ENCODE results near the gene SNX1.

SNX1 gene

GRCh38 chr15:64138331-64138941 is 42.7 kb downstream of the SNX1 start:
- Histone ChIP-seq H3K4me3 (ENCODE audit: low read depth, low read length) (no peak overlapping the region), H3K9me3 (ENCODE audit: control insufficient read depth, insufficient read depth, low read depth, low read length) (no peaks in the 10 kb centered on the region), H3K27ac (ENCODE audit: low read depth, low read length) (no peak overlapping the region), H3K36me3 (ENCODE audit: control insufficient read depth, insufficient read depth, low read length) (peaks cover 46% of the 10 kb centered on the region), H3K4me1 (ENCODE audit: control insufficient read depth, insufficient read depth, low read length) (no peaks in the 10 kb centered on the region), H3K27me3 (ENCODE audit: control insufficient read depth, insufficient read depth, low read length) (no peaks in the 10 kb centered on the region), H3K9ac (ENCODE audit: low read length) (no peak overlapping the region)

- Histone ChIP-seq H3K36me3 (ENCODE audit: control insufficient read depth, insufficient read depth, low read length) (peaks cover 31% of the 10 kb centered on the region), H3K4me1 (ENCODE audit: control insufficient read depth, insufficient read depth, low read length) (no peaks in the 10 kb centered on the region; the same call in 1 of the 2 replicates), H3K9me3 (ENCODE audit: control insufficient read depth, insufficient read depth, low read depth, low read length) (no peaks in the 10 kb centered on the region), H3K9ac (ENCODE audit: low read length) (no peak overlapping the region), H3K27ac (ENCODE audit: low read depth, low read length) (no peak overlapping the region), H3K4me3 (ENCODE audit: low read depth, low read length) (no peak overlapping the region), H3K27me3 (ENCODE audit: control insufficient read depth, insufficient read depth, low read length) (no peaks in the 10 kb centered on the region)
Observed at GRCh38 chr15:64141798-64142512, 46.2 kb downstream of the SNX1 start.

GRCh38 chr15:64143276-64143675 is 47.5 kb downstream of the SNX1 start:
- Histone ChIP-seq H3K27ac (ENCODE audit: low read depth, low read length) (no peak overlapping the region), H3K4me1 (ENCODE audit: control insufficient read depth, insufficient read depth, low read length) (no peaks in the 10 kb centered on the region; the same call in 1 of the 2 replicates), H3K36me3 (ENCODE audit: control insufficient read depth, insufficient read depth, low read length) (peaks cover 18% of the 10 kb centered on the region), H3K9ac (ENCODE audit: low read length) (no peak overlapping the region), H3K4me3 (ENCODE audit: low read depth, low read length) (no peak overlapping the region), H3K9me3 (ENCODE audit: control insufficient read depth, insufficient read depth, low read depth, low read length) (no peaks in the 10 kb centered on the region), H3K27me3 (ENCODE audit: control insufficient read depth, insufficient read depth, low read length) (no peaks in the 10 kb centered on the region)

- H3K4me1 ChIP-seq (ENCODE audit: control insufficient read depth, insufficient read depth, low read length) = no peaks in the 10 kb centered on the region; the same call in 1 of the 2 replicates
- no peak overlapping the region for H3K4me3 ChIP-seq (ENCODE audit: low read depth, low read length)
- no peaks in the 10 kb centered on the region for H3K27me3 ChIP-seq (ENCODE audit: control insufficient read depth, insufficient read depth, low read length)
- H3K9me3 ChIP-seq (ENCODE audit: control insufficient read depth, insufficient read depth, low read depth, low read length) = no peaks in the 10 kb centered on the region
- peaks cover 12% of the 10 kb centered on the region for H3K36me3 ChIP-seq (ENCODE audit: control insufficient read depth, insufficient read depth, low read length)
- H3K27ac ChIP-seq (ENCODE audit: low read depth, low read length) = no peak overlapping the region
- no peak overlapping the region for H3K9ac ChIP-seq (ENCODE audit: low read length)
Observed at GRCh38 chr15:64144192-64144564, 48.4 kb downstream of the SNX1 start.

- Histone ChIP-seq H3K27ac (ENCODE audit: low read depth, low read length) (no peak overlapping the region), H3K36me3 (ENCODE audit: control insufficient read depth, insufficient read depth, low read length) (peaks cover 12% of the 10 kb centered on the region), H3K9me3 (ENCODE audit: control insufficient read depth, insufficient read depth, low read depth, low read length) (no peaks in the 10 kb centered on the region), H3K9ac (ENCODE audit: low read length) (no peak overlapping the region), H3K27me3 (ENCODE audit: control insufficient read depth, insufficient read depth, low read length) (no peaks in the 10 kb centered on the region), H3K4me1 (ENCODE audit: control insufficient read depth, insufficient read depth, low read length) (no peaks in the 10 kb centered on the region; the same call in 1 of the 2 replicates), H3K4me3 (ENCODE audit: low read depth, low read length) (no peak overlapping the region)
Observed at GRCh38 chr15:64144565-64145281, 48.9 kb downstream of the SNX1 start.

- Histone ChIP-seq H3K4me1 (ENCODE audit: control insufficient read depth, insufficient read depth, low read length) (peaks cover 2% of the 10 kb centered on the region), H3K27me3 (ENCODE audit: control insufficient read depth, insufficient read depth, low read length) (no peaks in the 10 kb centered on the region), H3K36me3 (ENCODE audit: control insufficient read depth, insufficient read depth, low read length) (peaks cover 12% of the 10 kb centered on the region), H3K9ac (ENCODE audit: low read length) (no peak overlapping the region), H3K27ac (ENCODE audit: low read depth, low read length) (no peak overlapping the region), H3K4me3 (ENCODE audit: low read depth, low read length) (no peak overlapping the region), H3K9me3 (ENCODE audit: control insufficient read depth, insufficient read depth, low read depth, low read length) (no peaks in the 10 kb centered on the region)
Observed at GRCh38 chr15:64146041-64146440, 50.3 kb downstream of the SNX1 start.

GRCh38 chr15:64146520-64146884 is 50.7 kb downstream of the SNX1 start:
- no peak overlapping the region for H3K9ac ChIP-seq (ENCODE audit: low read length)
- H3K27ac ChIP-seq (ENCODE audit: low read depth, low read length) = no peak overlapping the region
- no peak overlapping the region for H3K4me3 ChIP-seq (ENCODE audit: low read depth, low read length)
- H3K4me1 ChIP-seq (ENCODE audit: control insufficient read depth, insufficient read depth, low read length) = peaks cover 3% of the 10 kb centered on the region
- H3K27me3 ChIP-seq (ENCODE audit: control insufficient read depth, insufficient read depth, low read length) = no peaks in the 10 kb centered on the region
- H3K36me3 ChIP-seq (ENCODE audit: control insufficient read depth, insufficient read depth, low read length) = peaks cover 12% of the 10 kb centered on the region
- no peaks in the 10 kb centered on the region for H3K9me3 ChIP-seq (ENCODE audit: control insufficient read depth, insufficient read depth, low read depth, low read length)

GRCh38 chr15:64146885-64147681 is 51.3 kb downstream of the SNX1 start:
- no peak overlapping the region for H3K27ac ChIP-seq (ENCODE audit: low read depth, low read length)
- no peak overlapping the region for H3K9ac ChIP-seq (ENCODE audit: low read length)
- peaks cover 12% of the 10 kb centered on the region for H3K36me3 ChIP-seq (ENCODE audit: control insufficient read depth, insufficient read depth, low read length)
- H3K4me3 ChIP-seq (ENCODE audit: low read depth, low read length) = no peak overlapping the region
- H3K9me3 ChIP-seq (ENCODE audit: control insufficient read depth, insufficient read depth, low read depth, low read length) = no peaks in the 10 kb centered on the region
- peaks cover 3% of the 10 kb centered on the region for H3K4me1 ChIP-seq (ENCODE audit: control insufficient read depth, insufficient read depth, low read length)
- H3K27me3 ChIP-seq (ENCODE audit: control insufficient read depth, insufficient read depth, low read length) = peaks cover 5% of the 10 kb centered on the region

- Histone ChIP-seq H3K36me3 (ENCODE audit: control insufficient read depth, insufficient read depth, low read length) (peaks cover 12% of the 10 kb centered on the region), H3K9ac (ENCODE audit: low read length) (no peak overlapping the region), H3K4me1 (ENCODE audit: control insufficient read depth, insufficient read depth, low read length) (peaks cover 11% of the 10 kb centered on the region), H3K9me3 (ENCODE audit: control insufficient read depth, insufficient read depth, low read depth, low read length) (no peaks in the 10 kb centered on the region), H3K27me3 (ENCODE audit: control insufficient read depth, insufficient read depth, low read length) (peaks cover 16% of the 10 kb centered on the region), H3K27ac (ENCODE audit: low read depth, low read length) (no peak overlapping the region), H3K4me3 (ENCODE audit: low read depth, low read length) (no peak overlapping the region)
Observed at GRCh38 chr15:64148168-64148567, 52.4 kb downstream of the SNX1 start.

GRCh38 chr15:64148581-64148980 is 52.8 kb downstream of the SNX1 start:
- H3K4me3 ChIP-seq (ENCODE audit: low read depth, low read length) = no peak overlapping the region
- peaks cover 10% of the 10 kb centered on the region for H3K36me3 ChIP-seq (ENCODE audit: control insufficient read depth, insufficient read depth, low read length)
- H3K9ac ChIP-seq (ENCODE audit: low read length) = no peak overlapping the region
- H3K4me1 ChIP-seq (ENCODE audit: control insufficient read depth, insufficient read depth, low read length) = peaks cover 11% of the 10 kb centered on the region
- H3K27me3 ChIP-seq (ENCODE audit: control insufficient read depth, insufficient read depth, low read length) = peaks cover 19% of the 10 kb centered on the region
- no peaks in the 10 kb centered on the region for H3K9me3 ChIP-seq (ENCODE audit: control insufficient read depth, insufficient read depth, low read depth, low read length)
- no peak overlapping the region for H3K27ac ChIP-seq (ENCODE audit: low read depth, low read length)

All from HUES6 (cell line).